ENCODE results near the gene RFTN1.
A peak's percentile ranks its signal among the peaks of the same experiment; 100 is the strongest.

RFTN1 gene

DNA sequence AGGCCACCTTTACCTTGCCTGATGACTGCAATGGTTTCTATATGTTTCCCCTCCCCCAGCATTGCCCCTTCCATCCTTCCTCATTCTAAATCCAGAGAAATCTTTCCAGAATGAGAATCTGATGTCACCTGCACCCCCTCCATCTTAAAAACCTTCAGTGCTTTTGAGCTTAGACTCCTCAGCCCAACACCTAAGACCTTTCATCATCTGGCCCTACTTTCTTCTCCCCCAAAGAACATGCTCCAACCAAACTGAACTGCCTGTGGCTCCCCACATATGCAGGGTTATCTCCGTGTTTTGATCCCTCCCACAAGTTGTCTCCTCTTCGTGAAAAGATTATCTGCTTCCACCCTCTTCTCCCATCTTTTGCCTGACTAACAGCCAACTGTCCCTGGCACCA is 27.3 kb downstream of the RFTN1 start:
- no peak for ATAC-seq
- TF ChIP-seq ZNF565 (CRISPR knock-in tag; conservative IDR thresholded peaks at IDR 0.05; ENCODE audit: low read depth): no peak
- TF ChIP-seq TOX (CRISPR knock-in tag; IDR thresholded peaks at IDR 0.05; ENCODE audit: borderline replicate concordance): no peak
- TF ChIP-seq, protein P1, sequence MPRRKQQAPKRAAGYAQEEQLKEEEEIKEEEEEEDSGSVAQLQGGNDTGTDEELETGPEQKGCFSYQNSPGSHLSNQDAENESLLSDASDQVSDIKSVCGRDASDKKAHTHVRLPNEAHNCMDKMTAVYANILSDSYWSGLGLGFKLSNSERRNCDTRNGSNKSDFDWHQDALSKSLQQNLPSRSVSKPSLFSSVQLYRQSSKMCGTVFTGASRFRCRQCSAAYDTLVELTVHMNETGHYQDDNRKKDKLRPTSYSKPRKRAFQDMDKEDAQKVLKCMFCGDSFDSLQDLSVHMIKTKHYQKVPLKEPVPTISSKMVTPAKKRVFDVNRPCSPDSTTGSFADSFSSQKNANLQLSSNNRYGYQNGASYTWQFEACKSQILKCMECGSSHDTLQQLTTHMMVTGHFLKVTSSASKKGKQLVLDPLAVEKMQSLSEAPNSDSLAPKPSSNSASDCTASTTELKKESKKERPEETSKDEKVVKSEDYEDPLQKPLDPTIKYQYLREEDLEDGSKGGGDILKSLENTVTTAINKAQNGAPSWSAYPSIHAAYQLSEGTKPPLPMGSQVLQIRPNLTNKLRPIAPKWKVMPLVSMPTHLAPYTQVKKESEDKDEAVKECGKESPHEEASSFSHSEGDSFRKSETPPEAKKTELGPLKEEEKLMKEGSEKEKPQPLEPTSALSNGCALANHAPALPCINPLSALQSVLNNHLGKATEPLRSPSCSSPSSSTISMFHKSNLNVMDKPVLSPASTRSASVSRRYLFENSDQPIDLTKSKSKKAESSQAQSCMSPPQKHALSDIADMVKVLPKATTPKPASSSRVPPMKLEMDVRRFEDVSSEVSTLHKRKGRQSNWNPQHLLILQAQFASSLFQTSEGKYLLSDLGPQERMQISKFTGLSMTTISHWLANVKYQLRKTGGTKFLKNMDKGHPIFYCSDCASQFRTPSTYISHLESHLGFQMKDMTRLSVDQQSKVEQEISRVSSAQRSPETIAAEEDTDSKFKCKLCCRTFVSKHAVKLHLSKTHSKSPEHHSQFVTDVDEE (CRISPR knock-in tag; IDR thresholded peaks at IDR 0.05): no peak
- no peak for TF ChIP-seq TCF4 (CRISPR knock-in tag; IDR thresholded peaks at IDR 0.05; ENCODE audit: borderline replicate concordance)
- TF ChIP-seq ESRRG (CRISPR knock-in tag; IDR thresholded peaks at IDR 0.05): no peak
- TF ChIP-seq GLIS3 (CRISPR knock-in tag; IDR thresholded peaks at IDR 0.05): no peak
- TF ChIP-seq BACH2 (CRISPR knock-in tag; IDR thresholded peaks at IDR 0.05; ENCODE audit: borderline replicate concordance): no peak
- TF ChIP-seq ZNF70 (CRISPR knock-in tag; IDR thresholded peaks at IDR 0.05): peak; percentile 92

DNA sequence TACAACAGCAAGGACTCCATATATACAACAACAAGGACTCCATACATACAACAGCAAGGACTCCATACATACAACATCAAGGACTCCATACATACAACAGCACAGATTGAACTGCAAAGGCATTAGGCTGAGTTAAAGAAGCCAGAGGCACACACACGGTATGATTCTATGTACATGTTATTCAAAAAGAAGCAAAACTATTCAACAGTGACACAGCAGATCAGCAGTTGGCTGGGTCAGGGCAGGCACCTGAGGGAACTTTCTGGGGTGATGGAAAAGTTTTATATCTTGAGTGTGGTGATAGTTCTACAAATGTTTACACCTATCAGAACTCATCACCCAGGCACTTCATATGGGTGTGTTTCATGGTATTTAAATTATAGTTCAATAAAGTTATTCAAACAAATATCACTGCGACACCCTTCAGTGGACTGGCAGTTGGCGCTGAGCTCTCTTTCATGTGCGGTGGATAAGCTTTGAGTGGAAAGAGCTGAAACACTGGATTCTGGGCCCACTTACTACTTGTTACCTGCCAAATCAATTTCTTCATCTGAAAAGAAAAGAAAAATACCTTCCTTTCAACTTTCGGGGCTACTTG is 28.0 kb downstream of the RFTN1 start:
- no peak for TF ChIP-seq SNAI2 (CRISPR knock-in tag; IDR thresholded peaks at IDR 0.05)
- no peak for TF ChIP-seq ZC3H10 (CRISPR knock-in tag; IDR thresholded peaks at IDR 0.05)
- TF ChIP-seq TOX (CRISPR knock-in tag; IDR thresholded peaks at IDR 0.05; ENCODE audit: borderline replicate concordance): no peak
- no peak for TF ChIP-seq ZFP30 (CRISPR knock-in tag; IDR thresholded peaks at IDR 0.05)
- TF ChIP-seq, protein P2, sequence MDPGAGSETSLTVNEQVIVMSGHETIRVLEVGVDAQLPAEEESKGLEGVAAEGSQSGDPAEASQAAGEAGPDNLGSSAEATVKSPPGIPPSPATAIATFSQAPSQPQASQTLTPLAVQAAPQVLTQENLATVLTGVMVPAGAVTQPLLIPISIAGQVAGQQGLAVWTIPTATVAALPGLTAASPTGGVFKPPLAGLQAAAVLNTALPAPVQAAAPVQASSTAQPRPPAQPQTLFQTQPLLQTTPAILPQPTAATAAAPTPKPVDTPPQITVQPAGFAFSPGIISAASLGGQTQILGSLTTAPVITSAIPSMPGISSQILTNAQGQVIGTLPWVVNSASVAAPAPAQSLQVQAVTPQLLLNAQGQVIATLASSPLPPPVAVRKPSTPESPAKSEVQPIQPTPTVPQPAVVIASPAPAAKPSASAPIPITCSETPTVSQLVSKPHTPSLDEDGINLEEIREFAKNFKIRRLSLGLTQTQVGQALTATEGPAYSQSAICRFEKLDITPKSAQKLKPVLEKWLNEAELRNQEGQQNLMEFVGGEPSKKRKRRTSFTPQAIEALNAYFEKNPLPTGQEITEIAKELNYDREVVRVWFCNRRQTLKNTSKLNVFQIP (CRISPR knock-in tag; IDR thresholded peaks at IDR 0.05; ENCODE audit: borderline replicate concordance, low read depth): no peak
- TF ChIP-seq, protein P3, sequence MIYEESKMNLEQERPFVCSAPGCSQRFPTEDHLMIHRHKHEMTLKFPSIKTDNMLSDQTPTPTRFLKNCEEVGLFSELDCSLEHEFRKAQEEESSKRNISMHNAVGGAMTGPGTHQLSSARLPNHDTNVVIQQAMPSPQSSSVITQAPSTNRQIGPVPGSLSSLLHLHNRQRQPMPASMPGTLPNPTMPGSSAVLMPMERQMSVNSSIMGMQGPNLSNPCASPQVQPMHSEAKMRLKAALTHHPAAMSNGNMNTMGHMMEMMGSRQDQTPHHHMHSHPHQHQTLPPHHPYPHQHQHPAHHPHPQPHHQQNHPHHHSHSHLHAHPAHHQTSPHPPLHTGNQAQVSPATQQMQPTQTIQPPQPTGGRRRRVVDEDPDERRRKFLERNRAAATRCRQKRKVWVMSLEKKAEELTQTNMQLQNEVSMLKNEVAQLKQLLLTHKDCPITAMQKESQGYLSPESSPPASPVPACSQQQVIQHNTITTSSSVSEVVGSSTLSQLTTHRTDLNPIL (CRISPR knock-in tag; IDR thresholded peaks at IDR 0.05; ENCODE audit: low read depth): no peak
- no peak for TF ChIP-seq ESRRG (CRISPR knock-in tag; IDR thresholded peaks at IDR 0.05)
- TF ChIP-seq BACH2 (CRISPR knock-in tag; IDR thresholded peaks at IDR 0.05; ENCODE audit: borderline replicate concordance): no peak
- TF ChIP-seq OSR1 (CRISPR knock-in tag; IDR thresholded peaks at IDR 0.05): no peak
- no peak for TF ChIP-seq ZNF8 (CRISPR knock-in tag; IDR thresholded peaks at IDR 0.05)
- TF ChIP-seq ARNTL (CRISPR knock-in tag; IDR thresholded peaks at IDR 0.05; ENCODE audit: borderline replicate concordance, low read depth): no peak
- TF ChIP-seq, protein P4, sequence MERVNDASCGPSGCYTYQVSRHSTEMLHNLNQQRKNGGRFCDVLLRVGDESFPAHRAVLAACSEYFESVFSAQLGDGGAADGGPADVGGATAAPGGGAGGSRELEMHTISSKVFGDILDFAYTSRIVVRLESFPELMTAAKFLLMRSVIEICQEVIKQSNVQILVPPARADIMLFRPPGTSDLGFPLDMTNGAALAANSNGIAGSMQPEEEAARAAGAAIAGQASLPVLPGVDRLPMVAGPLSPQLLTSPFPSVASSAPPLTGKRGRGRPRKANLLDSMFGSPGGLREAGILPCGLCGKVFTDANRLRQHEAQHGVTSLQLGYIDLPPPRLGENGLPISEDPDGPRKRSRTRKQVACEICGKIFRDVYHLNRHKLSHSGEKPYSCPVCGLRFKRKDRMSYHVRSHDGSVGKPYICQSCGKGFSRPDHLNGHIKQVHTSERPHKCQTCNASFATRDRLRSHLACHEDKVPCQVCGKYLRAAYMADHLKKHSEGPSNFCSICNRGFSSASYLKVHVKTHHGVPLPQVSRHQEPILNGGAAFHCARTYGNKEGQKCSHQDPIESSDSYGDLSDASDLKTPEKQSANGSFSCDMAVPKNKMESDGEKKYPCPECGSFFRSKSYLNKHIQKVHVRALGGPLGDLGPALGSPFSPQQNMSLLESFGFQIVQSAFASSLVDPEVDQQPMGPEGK (CRISPR knock-in tag; IDR thresholded peaks at IDR 0.05; ENCODE audit: borderline replicate concordance): no peak
- no peak for TF ChIP-seq GLIS3 (CRISPR knock-in tag; IDR thresholded peaks at IDR 0.05)
- TF ChIP-seq RARB (CRISPR knock-in tag; IDR thresholded peaks at IDR 0.05): no peak
- ATAC-seq: no peak

DNA sequence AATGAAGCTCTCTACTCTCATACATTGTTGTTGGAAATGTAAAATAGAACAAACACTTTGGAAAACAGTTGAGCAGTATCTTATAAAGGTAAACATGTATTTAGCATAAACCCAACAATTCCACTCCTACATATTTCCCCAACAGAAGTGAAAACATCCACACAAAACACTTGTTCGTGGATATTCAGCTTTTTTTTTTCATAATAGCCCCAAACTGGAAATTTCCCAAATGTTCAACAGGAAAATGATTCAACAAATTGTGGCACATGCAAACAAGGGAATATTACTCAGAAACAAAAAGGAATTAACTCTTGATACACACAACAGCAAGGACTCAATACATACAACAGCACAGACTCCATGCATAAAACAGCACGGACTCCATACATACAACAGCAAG is 28.5 kb downstream of the RFTN1 start:
- no peak for ATAC-seq
- no peak for TF ChIP-seq ZNF8 (CRISPR knock-in tag; IDR thresholded peaks at IDR 0.05)
- no peak for TF ChIP-seq SNAI2 (CRISPR knock-in tag; IDR thresholded peaks at IDR 0.05)
- TF ChIP-seq, protein P4 (CRISPR knock-in tag; IDR thresholded peaks at IDR 0.05; ENCODE audit: borderline replicate concordance): no peak
- no peak for TF ChIP-seq GLIS3 (CRISPR knock-in tag; IDR thresholded peaks at IDR 0.05)
- TF ChIP-seq ZNF70 (CRISPR knock-in tag; IDR thresholded peaks at IDR 0.05): no peak
- TF ChIP-seq OSR1 (CRISPR knock-in tag; IDR thresholded peaks at IDR 0.05): no peak
- no peak for TF ChIP-seq ESRRG (CRISPR knock-in tag; IDR thresholded peaks at IDR 0.05)
